WTC11 (cell line): ENCODE measurements around the gene CPTP. TPM values are rescaled to one million over a fixed set of nuclear protein-coding genes. Genes with fewer than 3 reads are reported as not detected.
A peak's percentile ranks its signal among the peaks of the same experiment; 100 is the strongest.

Source experiments
- ATAC-seq: fragments of 200-7000 bp; cut with Tn5 transposase; 2 replicates; pipeline ENCODE4 v1.10.0; 2021; ENCODE audit warnings: mild to moderate bottlenecking, moderate library complexity
- CTCF ChIA-PET: fragments of 300-600 bp; sonication (Branson Sonifier 250); formaldehyde crosslinking; loops from one replicate; lab custom pipeline; 2021; ENCODE audit warnings: antibody characterized with exemption; lab: Charles Lee
- POLR2A ChIA-PET: fragments of 350-600 bp; sonication (Branson Sonifier 250); formaldehyde crosslinking; loops from one replicate; lab custom pipeline; 2021; ENCODE audit warnings: antibody characterized with exemption; lab: Charles Lee
- DNase-seq: peaks from one replicate; pipeline ENCODE4 v3.0.0; 2021; ENCODE audit warnings: low spot score
- H3K27ac Mint-ChIP-seq: 2 replicates; pipeline ENCODE4 v1.8.0; 2021; ENCODE audit warnings: mixed read lengths
- H3K27me3 Mint-ChIP-seq: 2 replicates; pipeline ENCODE4 v1.8.0; 2021; ENCODE audit warnings: low read depth, mild to moderate bottlenecking, moderate library complexity, mixed read lengths
- H3K36me3 Mint-ChIP-seq: 2 replicates; pipeline ENCODE4 v1.8.0; 2021; ENCODE audit warnings: mixed read lengths
- H3K4me1 Mint-ChIP-seq: 2 replicates; pipeline ENCODE4 v1.8.0; 2022; ENCODE audit warnings: mixed read lengths
- H3K4me3 Mint-ChIP-seq: 2 replicates; pipeline ENCODE4 v1.8.0; 2021; ENCODE audit warnings: mild to moderate bottlenecking, moderate library complexity, mixed read lengths
- H3K9me3 Mint-ChIP-seq: 2 replicates; pipeline ENCODE4 v1.8.0; 2021; ENCODE audit warnings: mixed read lengths
- ATF1 ChIP-seq: sonication (generic); formaldehyde crosslinking; IDR thresholded peaks from 2 replicates; pipeline ENCODE4 v1.8.1; 2023; ENCODE audit warnings: mild to moderate bottlenecking, moderate library complexity, missing genetic modification reagents
- FOXP1 ChIP-seq: sonication (generic); formaldehyde crosslinking; IDR thresholded peaks from 2 replicates; pipeline ENCODE4 v1.8.0; 2022; ENCODE audit warnings: missing genetic modification reagents, mild to moderate bottlenecking, moderate library complexity, borderline replicate concordance
- HMGA2 ChIP-seq: fragments of 250-450 bp; sonication (Bioruptor Pico); IDR thresholded peaks from 2 replicates; pipeline ENCODE4 v1.4.0; 2021; ENCODE audit warnings: mild to moderate bottlenecking, moderate library complexity
- JUN ChIP-seq: sonication (generic); formaldehyde crosslinking; IDR thresholded peaks from 2 replicates; pipeline ENCODE4 v1.8.0; 2023; ENCODE audit warnings: mild to moderate bottlenecking, missing genetic modification reagents
- MYBL2 ChIP-seq: sonication (generic); formaldehyde crosslinking; IDR thresholded peaks from 2 replicates; pipeline ENCODE4 v1.8.1; 2023; ENCODE audit warnings: mild to moderate bottlenecking, moderate library complexity, missing genetic modification reagents
- NFE2L1 ChIP-seq: sonication (generic); formaldehyde crosslinking; IDR thresholded peaks from 2 replicates; pipeline ENCODE4 v1.8.1; 2023; ENCODE audit warnings: missing genetic modification reagents
- SOX15 ChIP-seq: fragments of 250-450 bp; sonication (Bioruptor Pico); IDR thresholded peaks from 2 replicates; pipeline ENCODE4 v1.9.0; 2021; ENCODE audit warnings: mild to moderate bottlenecking
- SP1 ChIP-seq: sonication (generic); formaldehyde crosslinking; conservative IDR thresholded peaks from 2 replicates; pipeline ENCODE4 v1.8.1; 2022; ENCODE audit warnings: missing genetic modification reagents
- TEAD1 ChIP-seq: sonication (generic); formaldehyde crosslinking; IDR thresholded peaks from 2 replicates; pipeline ENCODE4 v1.8.0; 2022; ENCODE audit warnings: mild to moderate bottlenecking, missing genetic modification reagents
- TEAD4 ChIP-seq: sonication (generic); formaldehyde crosslinking; IDR thresholded peaks from 2 replicates; pipeline ENCODE4 v1.8.0; 2022; ENCODE audit warnings: mild to moderate bottlenecking, missing genetic modification reagents
- ZBTB21 ChIP-seq: sonication (generic); formaldehyde crosslinking; IDR thresholded peaks from 2 replicates; pipeline ENCODE4 v1.8.1; 2023; ENCODE audit warnings: mild to moderate bottlenecking, missing genetic modification reagents, borderline replicate concordance
- ZNF121 ChIP-seq: sonication (generic); formaldehyde crosslinking; IDR thresholded peaks from 2 replicates; pipeline ENCODE4 v1.8.0; 2023; ENCODE audit warnings: missing genetic modification reagents
- ZNF138 ChIP-seq: sonication (generic); formaldehyde crosslinking; conservative IDR thresholded peaks from 2 replicates; pipeline ENCODE4 v1.8.1; 2022; ENCODE audit warnings: mild to moderate bottlenecking, moderate library complexity, missing genetic modification reagents
- ZNF232 ChIP-seq: sonication (generic); formaldehyde crosslinking; IDR thresholded peaks from 2 replicates; pipeline ENCODE4 v1.8.0; 2022; ENCODE audit warnings: mild to moderate bottlenecking, missing genetic modification reagents
- ZNF416 ChIP-seq: fragments of 250-450 bp; sonication (Bioruptor Pico); IDR thresholded peaks from 2 replicates; pipeline ENCODE4 v1.9.0; 2021; ENCODE audit warnings: mild to moderate bottlenecking, inconsistent platforms
- ZNF423 ChIP-seq: fragments of 250-450 bp; sonication (Bioruptor Pico); IDR thresholded peaks from 2 replicates; pipeline ENCODE4 v2.1.2; 2022; ENCODE audit warnings: mild to moderate bottlenecking, moderate library complexity
- ZNF671 ChIP-seq: fragments of 250-450 bp; sonication (Bioruptor Pico); IDR thresholded peaks from 2 replicates; pipeline ENCODE4 v1.8.0; 2021; ENCODE audit warnings: mild to moderate bottlenecking
- total RNA-seq: library from RNA; stranded (reverse); gene quantifications from 3 replicates; pipeline ENCODE4 v1.2.3, GENCODE V29; 2021
- TF ChIP-seq, protein P1 (sequence below): sonication (generic); formaldehyde crosslinking; IDR thresholded peaks from 2 replicates; pipeline ENCODE4 v1.8.0; 2023; ENCODE audit warnings: missing genetic modification reagents
- TF ChIP-seq, protein P2 (sequence below): sonication (generic); formaldehyde crosslinking; IDR thresholded peaks from 2 replicates; pipeline ENCODE4 v1.8.0; 2022; ENCODE audit warnings: mild to moderate bottlenecking, missing genetic modification reagents
- TF ChIP-seq, protein P3 (sequence below): sonication (generic); formaldehyde crosslinking; IDR thresholded peaks from 2 replicates; pipeline ENCODE4 v1.8.0; 2022; ENCODE audit warnings: missing genetic modification reagents
- TF ChIP-seq, protein P4 (sequence below): sonication (generic); formaldehyde crosslinking; IDR thresholded peaks from 2 replicates; pipeline ENCODE4 v1.8.1; 2022; ENCODE audit warnings: mild to moderate bottlenecking, moderate library complexity, missing genetic modification reagents
- TF ChIP-seq, protein P5 (sequence below): sonication (generic); formaldehyde crosslinking; IDR thresholded peaks from 2 replicates; pipeline ENCODE4 v1.8.1; 2023; ENCODE audit warnings: mild to moderate bottlenecking, missing genetic modification reagents
- TF ChIP-seq, protein P6 (sequence below): sonication (generic); formaldehyde crosslinking; IDR thresholded peaks from 2 replicates; pipeline ENCODE4 v1.8.1; 2023; ENCODE audit warnings: mild to moderate bottlenecking, missing genetic modification reagents
- TF ChIP-seq, protein P7 (sequence below): sonication (generic); formaldehyde crosslinking; IDR thresholded peaks from 2 replicates; pipeline ENCODE4 v1.8.0; 2022; ENCODE audit warnings: mild to moderate bottlenecking, missing genetic modification reagents
- TF ChIP-seq, protein P8 (sequence below): sonication (generic); formaldehyde crosslinking; IDR thresholded peaks from 2 replicates; pipeline ENCODE4 v1.8.1; 2023; ENCODE audit warnings: mild to moderate bottlenecking, missing genetic modification reagents, moderate library complexity

CPTP gene
- total RNA-seq, 1 experiment from 2014 or later, result 14.4 TPM

DNA sequence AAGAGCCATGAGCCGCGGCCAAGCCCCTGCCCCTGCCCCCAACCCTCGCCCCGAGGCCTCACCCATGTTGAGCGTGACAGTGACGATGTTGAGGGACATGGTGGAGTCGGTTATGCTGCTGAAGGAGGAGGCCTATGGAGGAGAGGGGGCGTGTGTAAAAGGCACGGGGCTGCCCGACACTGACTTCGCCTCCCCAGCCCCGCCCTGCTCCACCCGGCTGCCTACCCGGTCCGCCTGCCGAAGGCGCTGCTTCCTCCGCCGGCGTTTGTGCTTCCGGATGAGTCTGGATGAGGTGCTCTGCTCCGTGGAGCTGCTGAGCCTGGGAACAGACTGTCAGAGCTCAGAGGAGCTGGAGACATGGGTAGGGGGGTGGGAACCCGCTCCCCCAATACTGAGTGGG, 15.6 kb downstream of the CPTP start:
- H3K4me3 Mint-ChIP-seq, result no peak overlapping the region
- H3K4me1 Mint-ChIP-seq, result no peaks in the 10 kb centered on the region
- DNase-seq (no peak), ATAC-seq (no peak)
- ChIA-PET POLR2A (no interaction called here), CTCF (no interaction called here)
- no peak overlapping the region for H3K27ac Mint-ChIP-seq
- H3K9me3 Mint-ChIP-seq, result peaks cover 8% of the 10 kb centered on the region
- TF ChIP-seq, protein P1, sequence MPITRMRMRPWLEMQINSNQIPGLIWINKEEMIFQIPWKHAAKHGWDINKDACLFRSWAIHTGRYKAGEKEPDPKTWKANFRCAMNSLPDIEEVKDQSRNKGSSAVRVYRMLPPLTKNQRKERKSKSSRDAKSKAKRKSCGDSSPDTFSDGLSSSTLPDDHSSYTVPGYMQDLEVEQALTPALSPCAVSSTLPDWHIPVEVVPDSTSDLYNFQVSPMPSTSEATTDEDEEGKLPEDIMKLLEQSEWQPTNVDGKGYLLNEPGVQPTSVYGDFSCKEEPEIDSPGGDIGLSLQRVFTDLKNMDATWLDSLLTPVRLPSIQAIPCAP (CRISPR knock-in tag), result no peak
- TF ChIP-seq ZNF416 (CRISPR knock-in tag) (no peak), TEAD4 (CRISPR knock-in tag) (no peak), SOX15 (no peak), ZNF671 (no peak), SP1 (CRISPR knock-in tag) (no peak), ZBTB21 (CRISPR knock-in tag) (no peak), ZNF423 (CRISPR knock-in tag) (no peak)
- TF ChIP-seq, protein P2, sequence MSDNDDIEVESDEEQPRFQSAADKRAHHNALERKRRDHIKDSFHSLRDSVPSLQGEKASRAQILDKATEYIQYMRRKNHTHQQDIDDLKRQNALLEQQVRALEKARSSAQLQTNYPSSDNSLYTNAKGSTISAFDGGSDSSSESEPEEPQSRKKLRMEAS (CRISPR knock-in tag), result no peak
- TF ChIP-seq, protein P3, sequence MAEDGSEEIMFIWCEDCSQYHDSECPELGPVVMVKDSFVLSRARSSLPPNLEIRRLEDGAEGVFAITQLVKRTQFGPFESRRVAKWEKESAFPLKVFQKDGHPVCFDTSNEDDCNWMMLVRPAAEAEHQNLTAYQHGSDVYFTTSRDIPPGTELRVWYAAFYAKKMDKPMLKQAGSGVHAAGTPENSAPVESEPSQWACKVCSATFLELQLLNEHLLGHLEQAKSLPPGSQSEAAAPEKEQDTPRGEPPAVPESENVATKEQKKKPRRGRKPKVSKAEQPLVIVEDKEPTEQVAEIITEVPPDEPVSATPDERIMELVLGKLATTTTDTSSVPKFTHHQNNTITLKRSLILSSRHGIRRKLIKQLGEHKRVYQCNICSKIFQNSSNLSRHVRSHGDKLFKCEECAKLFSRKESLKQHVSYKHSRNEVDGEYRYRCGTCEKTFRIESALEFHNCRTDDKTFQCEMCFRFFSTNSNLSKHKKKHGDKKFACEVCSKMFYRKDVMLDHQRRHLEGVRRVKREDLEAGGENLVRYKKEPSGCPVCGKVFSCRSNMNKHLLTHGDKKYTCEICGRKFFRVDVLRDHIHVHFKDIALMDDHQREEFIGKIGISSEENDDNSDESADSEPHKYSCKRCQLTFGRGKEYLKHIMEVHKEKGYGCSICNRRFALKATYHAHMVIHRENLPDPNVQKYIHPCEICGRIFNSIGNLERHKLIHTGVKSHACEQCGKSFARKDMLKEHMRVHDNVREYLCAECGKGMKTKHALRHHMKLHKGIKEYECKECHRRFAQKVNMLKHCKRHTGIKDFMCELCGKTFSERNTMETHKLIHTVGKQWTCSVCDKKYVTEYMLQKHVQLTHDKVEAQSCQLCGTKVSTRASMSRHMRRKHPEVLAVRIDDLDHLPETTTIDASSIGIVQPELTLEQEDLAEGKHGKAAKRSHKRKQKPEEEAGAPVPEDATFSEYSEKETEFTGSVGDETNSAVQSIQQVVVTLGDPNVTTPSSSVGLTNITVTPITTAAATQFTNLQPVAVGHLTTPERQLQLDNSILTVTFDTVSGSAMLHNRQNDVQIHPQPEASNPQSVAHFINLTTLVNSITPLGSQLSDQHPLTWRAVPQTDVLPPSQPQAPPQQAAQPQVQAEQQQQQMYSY, result no peak
- peaks cover 17% of the 10 kb centered on the region for H3K36me3 Mint-ChIP-seq
- H3K27me3 Mint-ChIP-seq, result no peaks in the 10 kb centered on the region

DNA sequence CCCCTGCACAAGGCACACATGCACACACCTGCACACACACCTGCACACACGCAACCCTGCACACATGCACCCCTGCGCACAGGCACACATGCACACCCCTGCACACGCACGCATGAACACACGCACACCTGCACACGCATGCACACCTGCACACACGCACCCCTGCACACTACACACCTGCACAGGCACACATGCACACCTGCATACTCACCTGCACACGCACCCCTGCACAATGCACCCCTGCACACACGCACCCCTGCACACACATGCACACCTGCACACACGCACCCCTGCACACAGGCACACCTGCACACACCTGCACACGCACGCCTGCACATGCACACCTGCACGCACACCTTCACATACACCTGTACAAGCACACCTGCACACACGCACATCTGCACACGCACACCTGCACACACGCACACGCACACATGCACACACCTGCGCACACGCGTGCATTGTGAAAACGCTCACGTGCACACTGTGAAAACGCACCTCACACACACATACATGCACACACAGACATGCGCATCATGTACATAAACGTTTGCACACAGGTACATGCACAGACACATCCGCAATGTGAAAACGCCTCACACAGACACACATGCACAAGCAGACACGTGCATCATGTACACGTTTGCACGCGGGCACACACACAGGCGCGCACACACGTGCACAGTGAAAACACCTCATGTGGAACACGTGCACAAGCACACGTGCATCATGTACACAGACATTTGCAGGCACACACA, 16.4 kb downstream of the CPTP start:
- Mint-ChIP-seq H3K36me3 (peaks cover 17% of the 10 kb centered on the region), H3K4me3 (no peak overlapping the region), H3K27ac (no peak overlapping the region), H3K4me1 (no peaks in the 10 kb centered on the region), H3K9me3 (peaks cover 8% of the 10 kb centered on the region), H3K27me3 (no peaks in the 10 kb centered on the region)
- TF ChIP-seq ZNF138 (CRISPR knock-in tag) (no peak), NFE2L1 (CRISPR knock-in tag) (no peak), HMGA2 (no peak), MYBL2 (CRISPR knock-in tag) (no peak), ZNF232 (CRISPR knock-in tag) (no peak), JUN (CRISPR knock-in tag) (no peak), FOXP1 (CRISPR knock-in tag) (0 out of 2 replicates have a peak, but pooled peaks have one; percentile 27), ATF1 (CRISPR knock-in tag) (no peak), ZNF121 (peak; percentile 60; the same call in 1 of the 2 replicates), TEAD4 (CRISPR knock-in tag) (0 out of 2 replicates have a peak, but pooled peaks have one; percentile 36), TEAD1 (no peak)
- TF ChIP-seq, protein P4, sequence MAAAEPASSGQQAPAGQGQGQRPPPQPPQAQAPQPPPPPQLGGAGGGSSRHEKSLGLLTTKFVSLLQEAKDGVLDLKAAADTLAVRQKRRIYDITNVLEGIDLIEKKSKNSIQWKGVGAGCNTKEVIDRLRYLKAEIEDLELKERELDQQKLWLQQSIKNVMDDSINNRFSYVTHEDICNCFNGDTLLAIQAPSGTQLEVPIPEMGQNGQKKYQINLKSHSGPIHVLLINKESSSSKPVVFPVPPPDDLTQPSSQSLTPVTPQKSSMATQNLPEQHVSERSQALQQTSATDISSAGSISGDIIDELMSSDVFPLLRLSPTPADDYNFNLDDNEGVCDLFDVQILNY (CRISPR knock-in tag), result no peak
- TF ChIP-seq, protein P5, sequence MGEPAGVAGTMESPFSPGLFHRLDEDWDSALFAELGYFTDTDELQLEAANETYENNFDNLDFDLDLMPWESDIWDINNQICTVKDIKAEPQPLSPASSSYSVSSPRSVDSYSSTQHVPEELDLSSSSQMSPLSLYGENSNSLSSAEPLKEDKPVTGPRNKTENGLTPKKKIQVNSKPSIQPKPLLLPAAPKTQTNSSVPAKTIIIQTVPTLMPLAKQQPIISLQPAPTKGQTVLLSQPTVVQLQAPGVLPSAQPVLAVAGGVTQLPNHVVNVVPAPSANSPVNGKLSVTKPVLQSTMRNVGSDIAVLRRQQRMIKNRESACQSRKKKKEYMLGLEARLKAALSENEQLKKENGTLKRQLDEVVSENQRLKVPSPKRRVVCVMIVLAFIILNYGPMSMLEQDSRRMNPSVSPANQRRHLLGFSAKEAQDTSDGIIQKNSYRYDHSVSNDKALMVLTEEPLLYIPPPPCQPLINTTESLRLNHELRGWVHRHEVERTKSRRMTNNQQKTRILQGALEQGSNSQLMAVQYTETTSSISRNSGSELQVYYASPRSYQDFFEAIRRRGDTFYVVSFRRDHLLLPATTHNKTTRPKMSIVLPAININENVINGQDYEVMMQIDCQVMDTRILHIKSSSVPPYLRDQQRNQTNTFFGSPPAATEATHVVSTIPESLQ (CRISPR knock-in tag), result no peak
- TF ChIP-seq, protein P6, sequence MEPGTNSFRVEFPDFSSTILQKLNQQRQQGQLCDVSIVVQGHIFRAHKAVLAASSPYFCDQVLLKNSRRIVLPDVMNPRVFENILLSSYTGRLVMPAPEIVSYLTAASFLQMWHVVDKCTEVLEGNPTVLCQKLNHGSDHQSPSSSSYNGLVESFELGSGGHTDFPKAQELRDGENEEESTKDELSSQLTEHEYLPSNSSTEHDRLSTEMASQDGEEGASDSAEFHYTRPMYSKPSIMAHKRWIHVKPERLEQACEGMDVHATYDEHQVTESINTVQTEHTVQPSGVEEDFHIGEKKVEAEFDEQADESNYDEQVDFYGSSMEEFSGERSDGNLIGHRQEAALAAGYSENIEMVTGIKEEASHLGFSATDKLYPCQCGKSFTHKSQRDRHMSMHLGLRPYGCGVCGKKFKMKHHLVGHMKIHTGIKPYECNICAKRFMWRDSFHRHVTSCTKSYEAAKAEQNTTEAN (CRISPR knock-in tag), result 0 out of 2 replicates have a peak, but pooled peaks have one; percentile 28
- TF ChIP-seq, protein P7, sequence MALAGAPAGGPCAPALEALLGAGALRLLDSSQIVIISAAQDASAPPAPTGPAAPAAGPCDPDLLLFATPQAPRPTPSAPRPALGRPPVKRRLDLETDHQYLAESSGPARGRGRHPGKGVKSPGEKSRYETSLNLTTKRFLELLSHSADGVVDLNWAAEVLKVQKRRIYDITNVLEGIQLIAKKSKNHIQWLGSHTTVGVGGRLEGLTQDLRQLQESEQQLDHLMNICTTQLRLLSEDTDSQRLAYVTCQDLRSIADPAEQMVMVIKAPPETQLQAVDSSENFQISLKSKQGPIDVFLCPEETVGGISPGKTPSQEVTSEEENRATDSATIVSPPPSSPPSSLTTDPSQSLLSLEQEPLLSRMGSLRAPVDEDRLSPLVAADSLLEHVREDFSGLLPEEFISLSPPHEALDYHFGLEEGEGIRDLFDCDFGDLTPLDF (CRISPR knock-in tag), result no peak
- TF ChIP-seq, protein P8, sequence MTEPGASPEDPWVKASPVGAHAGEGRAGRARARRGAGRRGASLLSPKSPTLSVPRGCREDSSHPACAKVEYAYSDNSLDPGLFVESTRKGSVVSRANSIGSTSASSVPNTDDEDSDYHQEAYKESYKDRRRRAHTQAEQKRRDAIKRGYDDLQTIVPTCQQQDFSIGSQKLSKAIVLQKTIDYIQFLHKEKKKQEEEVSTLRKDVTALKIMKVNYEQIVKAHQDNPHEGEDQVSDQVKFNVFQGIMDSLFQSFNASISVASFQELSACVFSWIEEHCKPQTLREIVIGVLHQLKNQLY, result no peak
- POLR2A ChIA-PET, result no interaction called here
- DNase-seq, result no peak
- ATAC-seq, result no peak
- CTCF ChIA-PET, result interaction anchor here (1.0 kb wide), 1 partner anchor 13 kb away, joined by 3 read pairs; no protein-coding TSS in a partner anchor
